Panc1 (cell line): ENCODE data around the gene TMED10. TPM values are rescaled to one million over a fixed set of nuclear protein-coding genes. Genes with fewer than 3 reads are reported as not detected.

Experiments used
- ATAC-seq: fragments of 200-7000 bp; cut with Tn5 transposase; 2 replicates; pipeline ENCODE4 v1.9.1; 2020; ENCODE audit warnings: mild to moderate bottlenecking, moderate library complexity
- BruUV-seq: library from RNA; stranded (reverse); fragments of 400-500 nt; replicated peaks from 2 replicates; lab custom pipeline; 2021; lab: Mats Ljungman, UMichigan
- CTCF ChIA-PET: fragments of 300-600 bp; sonication (Branson Sonifier 250); formaldehyde crosslinking; loops from one replicate; lab custom pipeline; 2022; ENCODE audit warnings: antibody characterized with exemption; lab: Charles Lee
- POLR2A ChIA-PET: fragments of 300-600 bp; sonication (Branson Sonifier 250); formaldehyde crosslinking; loops from one replicate; lab custom pipeline; 2022; ENCODE audit warnings: antibody characterized with exemption; lab: Charles Lee
- DNase-seq: peaks from one replicate; pipeline ENCODE4 v3.0.0-alpha.2; 2010; ENCODE audit warnings: low read depth, low spot score
- H3K27ac ChIP-seq: 2 replicates; pipeline ENCODE4 v1.5.1; 2011; ENCODE audit warnings: mild to moderate bottlenecking, low read length, inconsistent platforms
- H3K27me3 ChIP-seq: fragments of 200-500 bp; sonication (Bioruptor generic); 2 replicates; pipeline ENCODE4 v1.6.0; 2014; ENCODE audit warnings: low read length, inconsistent platforms; ENCODE audit not compliant: control insufficient read depth, insufficient read depth
- H3K36me3 ChIP-seq: fragments of 200-500 bp; sonication (Bioruptor generic); 2 replicates; pipeline ENCODE4 v1.5.1; 2014; ENCODE audit warnings: inconsistent platforms, mild to moderate bottlenecking, low read length, moderate library complexity; ENCODE audit not compliant: control insufficient read depth, insufficient read depth
- H3K4me1 ChIP-seq: 2 replicates; pipeline ENCODE4 v1.5.1; 2011; ENCODE audit warnings: inconsistent platforms, mild to moderate bottlenecking, low read length, moderate library complexity; ENCODE audit not compliant: control insufficient read depth, insufficient read depth
- H3K4me3 ChIP-seq, 2 experiments: 2 replicates each; pipeline ENCODE4 v1.5.1; 2011 to 2012; ENCODE audit warnings: low read depth in 2 of 2, low read length in 2 of 2, mild to moderate bottlenecking in 2 of 2, inconsistent platforms in 1 of 2, moderate library complexity in 1 of 2
- H3K9me3 ChIP-seq: fragments of 200-500 bp; sonication (Bioruptor generic); 2 replicates; pipeline ENCODE4 v1.5.1; 2014; ENCODE audit warnings: low read depth, mild to moderate bottlenecking, inconsistent platforms, low read length, moderate library complexity; ENCODE audit not compliant: control insufficient read depth, insufficient read depth
- POLR2AphosphoS5 ChIP-seq: IDR thresholded peaks from 2 replicates; pipeline ENCODE4 v1.6.1; 2012; ENCODE audit warnings: mild to moderate bottlenecking, low read depth, low read length, moderate library complexity
- SIN3A ChIP-seq: IDR thresholded peaks from 2 replicates; pipeline ENCODE4 v1.6.1; 2012; ENCODE audit warnings: low read depth, mild to moderate bottlenecking, low read length, moderate library complexity, borderline replicate concordance; ENCODE audit not compliant: insufficient read depth
- TCF7L2 ChIP-seq: IDR thresholded peaks from 2 replicates; pipeline ENCODE4 v1.6.1; 2011; ENCODE audit warnings: mild to moderate bottlenecking, low read depth, low read length, inconsistent platforms
- in situ Hi-C: cut with HindIII; loops from 2 replicates; pipeline ENCODE4 v1.10.0; 2016; ENCODE audit warnings: low sequenced_read_pairs, low pct_unique_long_range_greater_than_20kb
- intact Hi-C: fragments of 100-400 bp; cut with micrococcal nuclease; formaldehyde crosslinking; loops from one replicate; pipeline ENCODE4 v1.10.0; 2022; ENCODE audit not compliant: unreplicated experiment
- total RNA-seq: library from RNA; stranded (reverse); gene quantifications from one replicate; pipeline ENCODE4 v1.2.1, GENCODE V29; 2021; ENCODE audit not compliant: unreplicated experiment
- TF ChIP-seq, protein P1 (sequence below), 2 experiments: IDR thresholded peaks; 2 replicates each; pipeline ENCODE4 v1.6.1; 2011 to 2012; ENCODE audit warnings: low read depth in 2 of 2, control low read depth in 1 of 2, low read length in 1 of 2, mild to moderate bottlenecking in 1 of 2, moderate library complexity in 1 of 2; ENCODE audit not compliant: insufficient read depth in 1 of 2
- TF ChIP-seq, protein P2 (sequence below): fragments of 450-650 bp; IDR thresholded peaks from 2 replicates; pipeline ENCODE4 v1.5.1; 2017; ENCODE audit warnings: mild to moderate bottlenecking

TMED10 gene
- total RNA-seq, 1 experiment from 2014 or later: 183 TPM

GRCh38 chr14:75096959-75097358 is 79.5 kb downstream of the TMED10 start:
- Histone ChIP-seq H3K27ac (no peak overlapping the region), H3K9me3 (no peaks in the 10 kb centered on the region), H3K4me3 (no peak overlapping the region), H3K36me3 (peaks cover 7% of the 10 kb centered on the region; the same call in 1 of the 2 replicates), H3K4me1 (no peaks in the 10 kb centered on the region), H3K27me3 (no peaks in the 10 kb centered on the region)
- intact Hi-C loops (no loop called here), in situ Hi-C loops (no loop called here)
- BruUV-seq: no TSS peak
- no peak for ATAC-seq
- DNase-seq: no peak
- ChIA-PET POLR2A (no interaction called here), CTCF (no interaction called here)
- no peak for TF ChIP-seq TCF7L2
- TF ChIP-seq, protein P1, sequence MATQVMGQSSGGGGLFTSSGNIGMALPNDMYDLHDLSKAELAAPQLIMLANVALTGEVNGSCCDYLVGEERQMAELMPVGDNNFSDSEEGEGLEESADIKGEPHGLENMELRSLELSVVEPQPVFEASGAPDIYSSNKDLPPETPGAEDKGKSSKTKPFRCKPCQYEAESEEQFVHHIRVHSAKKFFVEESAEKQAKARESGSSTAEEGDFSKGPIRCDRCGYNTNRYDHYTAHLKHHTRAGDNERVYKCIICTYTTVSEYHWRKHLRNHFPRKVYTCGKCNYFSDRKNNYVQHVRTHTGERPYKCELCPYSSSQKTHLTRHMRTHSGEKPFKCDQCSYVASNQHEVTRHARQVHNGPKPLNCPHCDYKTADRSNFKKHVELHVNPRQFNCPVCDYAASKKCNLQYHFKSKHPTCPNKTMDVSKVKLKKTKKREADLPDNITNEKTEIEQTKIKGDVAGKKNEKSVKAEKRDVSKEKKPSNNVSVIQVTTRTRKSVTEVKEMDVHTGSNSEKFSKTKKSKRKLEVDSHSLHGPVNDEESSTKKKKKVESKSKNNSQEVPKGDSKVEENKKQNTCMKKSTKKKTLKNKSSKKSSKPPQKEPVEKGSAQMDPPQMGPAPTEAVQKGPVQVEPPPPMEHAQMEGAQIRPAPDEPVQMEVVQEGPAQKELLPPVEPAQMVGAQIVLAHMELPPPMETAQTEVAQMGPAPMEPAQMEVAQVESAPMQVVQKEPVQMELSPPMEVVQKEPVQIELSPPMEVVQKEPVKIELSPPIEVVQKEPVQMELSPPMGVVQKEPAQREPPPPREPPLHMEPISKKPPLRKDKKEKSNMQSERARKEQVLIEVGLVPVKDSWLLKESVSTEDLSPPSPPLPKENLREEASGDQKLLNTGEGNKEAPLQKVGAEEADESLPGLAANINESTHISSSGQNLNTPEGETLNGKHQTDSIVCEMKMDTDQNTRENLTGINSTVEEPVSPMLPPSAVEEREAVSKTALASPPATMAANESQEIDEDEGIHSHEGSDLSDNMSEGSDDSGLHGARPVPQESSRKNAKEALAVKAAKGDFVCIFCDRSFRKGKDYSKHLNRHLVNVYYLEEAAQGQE (IDR thresholded peaks at IDR 0.05; ENCODE audit: insufficient read depth in 1 of 2, low read depth in 2 of 2, low read length in 1 of 2): no peak
- no peak for TF ChIP-seq SIN3A
- TF ChIP-seq, protein P2, sequence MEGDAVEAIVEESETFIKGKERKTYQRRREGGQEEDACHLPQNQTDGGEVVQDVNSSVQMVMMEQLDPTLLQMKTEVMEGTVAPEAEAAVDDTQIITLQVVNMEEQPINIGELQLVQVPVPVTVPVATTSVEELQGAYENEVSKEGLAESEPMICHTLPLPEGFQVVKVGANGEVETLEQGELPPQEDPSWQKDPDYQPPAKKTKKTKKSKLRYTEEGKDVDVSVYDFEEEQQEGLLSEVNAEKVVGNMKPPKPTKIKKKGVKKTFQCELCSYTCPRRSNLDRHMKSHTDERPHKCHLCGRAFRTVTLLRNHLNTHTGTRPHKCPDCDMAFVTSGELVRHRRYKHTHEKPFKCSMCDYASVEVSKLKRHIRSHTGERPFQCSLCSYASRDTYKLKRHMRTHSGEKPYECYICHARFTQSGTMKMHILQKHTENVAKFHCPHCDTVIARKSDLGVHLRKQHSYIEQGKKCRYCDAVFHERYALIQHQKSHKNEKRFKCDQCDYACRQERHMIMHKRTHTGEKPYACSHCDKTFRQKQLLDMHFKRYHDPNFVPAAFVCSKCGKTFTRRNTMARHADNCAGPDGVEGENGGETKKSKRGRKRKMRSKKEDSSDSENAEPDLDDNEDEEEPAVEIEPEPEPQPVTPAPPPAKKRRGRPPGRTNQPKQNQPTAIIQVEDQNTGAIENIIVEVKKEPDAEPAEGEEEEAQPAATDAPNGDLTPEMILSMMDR: no peak
- TF ChIP-seq POLR2AphosphoS5: no peak

- intact Hi-C loops (no loop called here), in situ Hi-C loops (no loop called here)
- ChIA-PET POLR2A (no interaction called here), CTCF (no interaction called here)
- Histone ChIP-seq H3K9me3 (no peaks in the 10 kb centered on the region), H3K36me3 (peaks cover 7% of the 10 kb centered on the region; the same call in 1 of the 2 replicates), H3K27me3 (no peaks in the 10 kb centered on the region), H3K4me3 (no peak overlapping the region), H3K4me1 (no peaks in the 10 kb centered on the region), H3K27ac (no peak overlapping the region)
- DNase-seq: no peak
- no peak for ATAC-seq
- BruUV-seq: no TSS peak
- TF ChIP-seq, protein P2: no peak
- TF ChIP-seq, protein P1 (IDR thresholded peaks at IDR 0.05; ENCODE audit: insufficient read depth in 1 of 2, low read depth in 2 of 2, low read length in 1 of 2): no peak
- TF ChIP-seq TCF7L2: no peak
These were observed 80.7 kb downstream of the TMED10 start for GRCh38 chr14:75095690-75096089.
